GM12892 (cell line): ENCODE data around the gene NUDC.

Experiments
- POLR2A ChIP-seq: IDR thresholded peaks from 2 replicates; pipeline ENCODE4 v1.6.1; 2011; ENCODE audit warnings: low read depth, low read length, control low read depth
- POLR2AphosphoS5 ChIP-seq: IDR thresholded peaks from 2 replicates; pipeline ENCODE4 v1.6.1; 2011; ENCODE audit warnings: low read depth, low read length, control low read depth

DNA sequence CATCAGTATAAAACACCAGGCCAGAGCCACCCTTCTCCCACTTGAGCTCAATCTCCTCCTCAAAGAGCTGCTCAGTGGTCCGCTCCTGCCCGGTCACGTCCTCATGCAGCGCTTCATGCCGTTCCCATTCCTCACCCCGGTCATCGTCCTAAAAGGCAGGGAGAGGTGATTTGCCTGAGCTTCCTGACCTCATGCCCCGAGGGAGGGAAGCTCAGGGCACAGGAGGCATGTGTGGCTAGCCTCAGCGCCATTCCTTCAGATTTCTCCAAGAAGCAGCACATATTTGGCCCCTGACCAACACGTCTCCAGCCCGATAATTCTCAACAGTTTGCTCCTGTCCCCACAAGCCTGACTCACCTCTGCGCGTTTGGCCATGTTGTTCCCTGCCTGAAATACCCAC, 27.3 kb upstream of the NUDC start:
- TF ChIP-seq POLR2A (no peak), POLR2AphosphoS5 (no peak)
